NCI-H748 (cell line): Measurements from ENCODE around the gene MTA3.
A peak's percentile ranks its signal among the peaks of the same experiment; 100 is the strongest.

Source experiments
- DNase-seq: peaks from one replicate; lab custom pipeline; 2025; ENCODE audit not compliant: unreplicated experiment; lab: John Stamatoyannopoulos, UW

MTA3 gene

DNA sequence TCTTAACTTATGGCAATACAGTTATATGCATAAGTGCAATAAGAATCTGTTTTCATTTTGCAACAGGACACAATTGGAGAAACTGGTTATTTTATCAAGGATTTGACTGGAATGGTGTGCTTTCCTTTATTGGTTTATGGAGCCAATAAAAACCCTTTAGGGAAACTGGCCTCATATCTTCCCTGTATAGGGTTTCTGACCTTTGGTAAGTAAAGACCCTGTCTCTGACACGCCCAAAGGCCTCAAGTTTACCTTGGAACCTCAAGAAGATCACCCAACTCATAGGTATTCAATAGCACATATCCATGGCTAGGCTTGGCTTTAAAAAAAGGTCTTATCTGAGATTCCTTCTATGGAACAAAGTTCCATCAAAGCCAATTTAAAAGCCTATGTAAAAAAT lies 212.7 kb downstream of the MTA3 start:
- DNase-seq = no peak

GRCh38 chr2:42783511-42783910 lies 215.1 kb downstream of the MTA3 start:
- DNase-seq = no peak

- DNase-seq = no peak
These were observed 215.9 kb downstream of the MTA3 start for GRCh38 chr2:42784204-42784880.

- no peak for DNase-seq
These were observed 218.3 kb downstream of the MTA3 start for GRCh38 chr2:42786561-42787345.

GRCh38 chr2:42787424-42787787 lies 219.0 kb downstream of the MTA3 start:
- no peak for DNase-seq

DNA sequence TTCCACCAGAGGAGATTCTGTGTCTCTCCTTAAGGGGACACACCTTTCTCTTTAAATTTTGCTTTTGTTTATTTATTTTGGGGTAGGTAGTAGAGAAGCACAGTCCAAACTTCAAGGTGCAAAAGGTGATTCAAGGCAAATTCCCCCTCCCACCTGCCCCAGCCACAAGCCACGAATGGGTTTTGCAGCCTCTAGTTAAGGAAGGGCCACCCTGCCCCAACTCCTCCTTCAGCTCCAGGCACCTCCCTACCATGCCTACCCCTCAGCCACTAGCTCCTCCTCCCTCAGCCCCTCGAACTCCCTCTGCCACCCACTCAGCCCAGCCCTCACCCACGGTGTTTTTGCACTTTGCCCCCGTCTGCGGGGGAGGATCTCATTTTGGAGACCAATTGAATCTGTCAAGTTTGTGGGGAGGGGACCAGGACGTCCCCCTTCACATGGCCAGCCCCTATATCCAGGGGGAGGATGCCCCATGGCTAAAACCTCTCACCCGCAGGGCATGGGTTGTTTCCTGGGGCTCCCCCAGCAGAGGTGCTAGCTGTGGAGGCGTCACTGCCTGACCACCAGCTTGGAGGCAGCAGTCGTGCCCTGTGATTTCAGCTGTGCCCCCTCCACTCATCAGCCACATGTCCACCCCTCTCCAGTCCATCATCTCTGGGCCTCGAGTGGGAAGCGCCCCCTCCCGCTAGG lies 219.5 kb downstream of the MTA3 start:
- DNase-seq = no peak

GRCh38 chr2:42788478-42788793 lies 220.0 kb downstream of the MTA3 start:
- DNase-seq = no peak

DNA sequence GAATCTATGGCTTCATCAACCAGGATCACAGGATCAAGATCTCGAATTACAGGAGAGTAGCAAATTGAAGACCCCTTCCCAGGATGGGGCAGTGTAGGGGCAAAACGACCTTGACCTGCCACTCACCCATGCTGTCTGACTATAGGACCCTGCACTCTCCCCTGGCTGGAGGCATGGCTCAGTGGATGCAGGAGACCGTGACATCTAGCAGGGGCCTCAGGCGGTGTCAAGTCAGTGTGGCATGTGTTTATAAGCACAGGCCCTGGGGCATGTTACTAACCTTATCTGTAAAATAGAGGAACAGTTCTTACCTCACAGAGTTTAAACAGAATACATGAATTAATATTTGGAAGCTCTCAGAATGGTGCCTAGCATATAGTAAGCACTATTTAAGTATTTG lies 220.4 kb downstream of the MTA3 start:
- DNase-seq = no peak

DNA sequence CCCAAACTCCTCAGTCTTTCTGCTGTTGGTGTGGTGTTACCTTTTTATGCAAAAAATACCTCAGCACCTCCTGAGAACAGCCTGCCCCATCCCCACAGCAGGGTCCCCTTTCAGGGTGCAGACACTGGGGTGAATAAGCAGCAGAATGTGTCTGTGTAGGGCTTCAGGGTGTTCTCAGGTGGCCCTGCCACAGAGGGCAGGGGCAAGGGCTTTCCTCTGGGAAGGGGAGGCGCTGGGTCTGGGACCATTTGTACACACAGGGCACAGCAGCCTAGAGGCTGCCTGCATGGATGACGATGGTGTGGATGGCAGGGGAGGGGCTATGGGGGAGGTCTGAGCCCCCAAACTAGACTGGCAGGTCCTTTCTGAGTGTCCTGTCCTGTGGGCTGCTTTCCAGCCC lies 221.3 kb downstream of the MTA3 start:
- DNase-seq = no peak

GRCh38 chr2:42791606-42792005 lies 223.2 kb downstream of the MTA3 start:
- DNase-seq = no peak

- no peak for DNase-seq
These were observed 223.7 kb downstream of the MTA3 start for GRCh38 chr2:42792087-42792582.

DNA sequence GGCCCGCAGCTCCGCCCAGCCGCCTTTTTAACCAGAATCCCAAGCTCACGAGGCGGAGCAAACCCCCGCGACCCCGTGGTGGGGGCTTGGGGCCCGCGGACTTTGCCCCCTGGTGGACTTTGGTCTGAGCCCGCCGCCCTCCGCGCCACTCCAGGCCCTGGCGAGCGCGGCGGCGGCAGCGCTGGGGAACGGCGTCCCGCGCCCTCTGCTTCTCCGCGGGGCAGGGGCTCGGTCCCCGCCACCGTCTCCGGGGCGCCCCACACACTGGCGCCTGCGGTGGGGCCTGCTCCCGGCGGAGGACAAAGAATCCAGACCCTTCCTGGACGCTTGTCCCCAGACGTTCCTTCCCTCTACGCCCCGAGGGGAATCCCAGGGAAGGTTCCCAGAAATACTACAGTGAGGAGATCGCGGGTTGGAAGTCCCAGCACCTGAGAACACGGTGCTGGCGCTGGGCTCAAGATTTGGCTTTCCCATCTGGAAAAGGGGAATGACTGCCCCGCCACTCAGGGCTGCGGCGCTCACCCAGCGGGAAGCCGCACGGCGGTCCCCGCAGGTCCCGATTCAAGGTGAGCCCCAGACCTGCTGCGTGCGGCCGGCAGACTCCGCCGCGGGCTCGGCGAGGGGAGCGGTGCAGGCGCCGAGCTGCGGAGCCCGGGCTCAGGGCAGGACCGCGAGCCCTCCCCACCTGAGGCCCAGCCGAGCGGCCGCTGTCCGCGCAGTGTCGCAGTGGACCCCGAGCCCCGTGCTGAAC lies 224.3 kb downstream of the MTA3 start, which contains the start of gene HAAO:
Gene HAAO (minus strand): TSS at position 1 of the 751 bp plus-strand sequence. CDS start 47 bp downstream, outside the sequence.
- peak; percentile 46 for DNase-seq

GRCh38 chr2:42793334-42794270 lies 225.2 kb downstream of the MTA3 start:
- DNase-seq = no peak

DNA sequence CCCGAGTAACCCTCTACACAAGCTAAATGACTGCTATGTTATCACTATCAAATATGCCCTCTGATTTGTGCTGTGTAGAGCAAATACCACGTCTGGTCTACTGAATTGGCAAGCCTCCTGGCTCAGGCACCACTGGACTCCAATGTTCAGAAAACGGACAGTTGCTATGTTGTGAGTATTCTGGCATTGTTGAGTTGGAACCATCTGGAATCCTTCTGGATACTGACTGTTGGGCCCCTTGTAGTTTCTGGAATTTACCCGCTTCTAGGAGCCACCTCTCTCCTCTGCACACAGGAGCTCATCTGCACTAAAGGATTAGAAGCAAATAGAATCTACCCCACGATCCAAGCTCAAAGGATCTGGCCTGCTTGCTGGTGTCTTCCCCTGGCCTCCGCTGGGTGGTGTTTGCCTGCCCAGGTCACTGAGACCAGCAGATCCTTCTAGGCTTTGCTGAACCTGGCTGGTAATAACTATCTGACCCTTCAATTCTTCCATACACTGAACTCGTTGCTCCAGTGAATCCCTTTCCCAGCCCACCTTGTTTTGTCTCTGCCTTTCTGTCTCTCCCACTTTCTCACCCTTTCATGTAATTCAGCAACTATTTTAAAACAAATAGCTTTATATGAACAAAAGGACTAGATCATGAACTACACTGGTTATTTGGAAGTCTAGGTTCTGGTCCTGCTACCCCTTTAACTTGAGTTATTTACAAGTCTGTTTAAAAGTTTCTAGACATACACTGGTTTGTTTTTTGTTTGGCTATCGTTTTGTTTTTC lies 226.0 kb downstream of the MTA3 start:
- DNase-seq = no peak

GRCh38 chr2:42795275-42795674 lies 226.8 kb downstream of the MTA3 start:
- DNase-seq = no peak

- no peak for DNase-seq
These were observed 227.4 kb downstream of the MTA3 start for GRCh38 chr2:42795841-42796301.

GRCh38 chr2:42796427-42797248 lies 228.2 kb downstream of the MTA3 start:
- DNase-seq = no peak

DNA sequence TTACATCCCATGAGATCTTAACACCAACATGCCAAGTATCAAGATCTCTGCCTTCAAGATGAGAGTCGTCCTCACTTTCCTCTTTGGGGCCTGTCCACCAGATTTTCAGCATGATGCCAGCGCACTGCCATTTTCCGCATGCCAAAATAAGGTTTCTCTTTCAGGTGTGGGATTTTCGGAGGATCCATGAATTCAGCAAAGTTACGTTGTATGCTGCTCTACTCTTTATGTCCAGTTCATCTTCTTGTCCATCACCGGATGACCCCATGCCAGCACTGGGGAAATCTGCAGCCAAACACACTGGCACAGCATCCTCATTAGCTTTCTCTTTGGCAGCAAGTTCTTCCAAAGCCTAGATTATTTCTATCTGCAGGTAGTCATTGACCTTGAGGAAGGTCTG lies 228.8 kb downstream of the MTA3 start:
- no peak for DNase-seq
